ENCODE data around the gene COMMD3.
A peak's percentile ranks its signal among the peaks of the same experiment; 100 is the strongest.
"Not testable (repeated sequence)": the region's sequence is repeated elsewhere in the genome, so short reads cannot be mapped to it uniquely, and the experiment has no call there.

COMMD3 gene

GRCh38 chr10:22316286-22317075 lies at the start of gene COMMD3:
Gene COMMD3, plus strand, starts transcription at chr10:22316388. Its CDS starts 30 bp downstream, at chr10:22316418.
- DNase-seq, result peak; percentile 92

GRCh38 chr10:22268503-22268902 lies 47.7 kb upstream of the COMMD3 start:
- no peak for DNase-seq

- DNase-seq, result no peak
Observed at GRCh38 chr10:22271786-22272185, 44.4 kb upstream of the COMMD3 start.

- no peak for DNase-seq
Observed at GRCh38 chr10:22278441-22278782, 37.8 kb upstream of the COMMD3 start.

- no peak for DNase-seq
Observed at GRCh38 chr10:22280078-22280477, 36.1 kb upstream of the COMMD3 start.

- DNase-seq, result no peak
Observed at GRCh38 chr10:22285130-22285529, 31.1 kb upstream of the COMMD3 start.

GRCh38 chr10:22293747-22294404 lies 22.3 kb upstream of the COMMD3 start:
- DNase-seq, result no peak

GRCh38 chr10:22294694-22295093 lies 21.5 kb upstream of the COMMD3 start:
- no peak for DNase-seq

- no peak for DNase-seq
Observed at GRCh38 chr10:22301193-22301592, 15.0 kb upstream of the COMMD3 start.

GRCh38 chr10:22303461-22303860 lies 12.7 kb upstream of the COMMD3 start:
- DNase-seq, result no peak

- DNase-seq, result no peak
Observed at GRCh38 chr10:22305721-22306120, 10.5 kb upstream of the COMMD3 start.

- no peak for DNase-seq
Observed at GRCh38 chr10:22308390-22308789, 7.8 kb upstream of the COMMD3 start.

GRCh38 chr10:22309180-22310000 lies 6.8 kb upstream of the COMMD3 start:
- DNase-seq, result no peak

- not testable (repeated sequence) for DNase-seq
Observed at GRCh38 chr10:22310012-22310411, 6.2 kb upstream of the COMMD3 start.

- DNase-seq, result no peak
Observed at GRCh38 chr10:22310928-22311327, 5.3 kb upstream of the COMMD3 start.

GRCh38 chr10:22314852-22315251 lies 1.3 kb upstream of the COMMD3 start:
- no peak for DNase-seq

GRCh38 chr10:22315455-22316285 lies 518 bp upstream of the COMMD3 start:
- DNase-seq, result no peak

- peak; percentile 63 for DNase-seq
Observed at GRCh38 chr10:22317076-22317370, 835 bp downstream of the COMMD3 start.

- DNase-seq, result no peak
Observed at GRCh38 chr10:22317771-22318565, 1.8 kb downstream of the COMMD3 start.

GRCh38 chr10:22318772-22319171 lies 2.6 kb downstream of the COMMD3 start:
- DNase-seq, result no peak

- DNase-seq, result no peak
Observed at GRCh38 chr10:22319547-22319979, 3.4 kb downstream of the COMMD3 start.

- DNase-seq, result no peak
Observed at GRCh38 chr10:22319980-22320558, 3.9 kb downstream of the COMMD3 start.
